Calu3 (cell line): ENCODE data around the gene VPS13C. TPM values are rescaled to one million over a fixed set of nuclear protein-coding genes. Genes with fewer than 3 reads are reported as not detected.

ENCODE experiments used
- BruUV-seq: library from RNA; stranded (reverse); fragments of 400-500 nt; replicated peaks from 2 replicates; lab custom pipeline; 2021; lab: Mats Ljungman, UMichigan
- CTCF ChIA-PET: fragments of 300-600 bp; sonication (Branson Sonifier 250); formaldehyde crosslinking; loops from one replicate; lab custom pipeline; 2022; ENCODE audit warnings: antibody characterized with exemption; lab: Charles Lee
- DNase-seq: peaks from one replicate; pipeline ENCODE4 v3.0.0; 2022
- H3K27ac Mint-ChIP-seq: one replicate; pipeline ENCODE4 v1.8.0; 2022; ENCODE audit warnings: mixed read lengths; ENCODE audit not compliant: unreplicated experiment
- H3K27me3 Mint-ChIP-seq: one replicate; pipeline ENCODE4 v1.8.0; 2022; ENCODE audit warnings: mixed read lengths; ENCODE audit not compliant: unreplicated experiment
- H3K36me3 Mint-ChIP-seq: one replicate; pipeline ENCODE4 v1.8.0; 2022; ENCODE audit warnings: mild to moderate bottlenecking, moderate library complexity, mixed read lengths; ENCODE audit not compliant: insufficient read depth, unreplicated experiment
- H3K4me1 Mint-ChIP-seq: one replicate; pipeline ENCODE4 v1.8.0; 2022; ENCODE audit warnings: mild to moderate bottlenecking, low read depth, mixed read lengths; ENCODE audit not compliant: unreplicated experiment
- H3K4me3 Mint-ChIP-seq: one replicate; pipeline ENCODE4 v1.8.0; 2022; ENCODE audit warnings: mild to moderate bottlenecking, low read depth, moderate library complexity, mixed read lengths; ENCODE audit not compliant: unreplicated experiment
- H3K9me3 Mint-ChIP-seq: one replicate; pipeline ENCODE4 v1.8.0; 2022; ENCODE audit warnings: low read depth, mixed read lengths; ENCODE audit not compliant: unreplicated experiment
- CTCF ChIP-seq: fragments of 200-600 bp; IDR thresholded peaks from one replicate; pipeline ENCODE4 v1.8.0; 2022; ENCODE audit warnings: antibody characterized with exemption; ENCODE audit not compliant: unreplicated experiment
- intact Hi-C: fragments of 100-400 bp; cut with micrococcal nuclease; formaldehyde crosslinking; loops from one replicate; pipeline ENCODE4 v1.10.0; 2022; ENCODE audit not compliant: unreplicated experiment
- total RNA-seq: library from RNA; stranded (reverse); gene quantifications from 2 replicates; pipeline ENCODE4 v1.2.3, GENCODE V29; 2022

VPS13C gene
- total RNA-seq, 1 experiment from 2014 or later = 99.9 TPM

GRCh38 chr15:61983081-61983480, 77.2 kb downstream of the VPS13C start:
- DNase-seq = no peak
- Mint-ChIP-seq H3K4me3 (no peak overlapping the region), H3K27ac (no peak overlapping the region), H3K36me3 (peaks cover 34% of the 10 kb centered on the region), H3K4me1 (no peaks in the 10 kb centered on the region), H3K27me3 (no peaks in the 10 kb centered on the region), H3K9me3 (no peaks in the 10 kb centered on the region)
- BruUV-seq = no TSS peak
- TF ChIP-seq CTCF = no peak
- intact Hi-C loops = no loop called here
- CTCF ChIA-PET = no interaction called here

DNA sequence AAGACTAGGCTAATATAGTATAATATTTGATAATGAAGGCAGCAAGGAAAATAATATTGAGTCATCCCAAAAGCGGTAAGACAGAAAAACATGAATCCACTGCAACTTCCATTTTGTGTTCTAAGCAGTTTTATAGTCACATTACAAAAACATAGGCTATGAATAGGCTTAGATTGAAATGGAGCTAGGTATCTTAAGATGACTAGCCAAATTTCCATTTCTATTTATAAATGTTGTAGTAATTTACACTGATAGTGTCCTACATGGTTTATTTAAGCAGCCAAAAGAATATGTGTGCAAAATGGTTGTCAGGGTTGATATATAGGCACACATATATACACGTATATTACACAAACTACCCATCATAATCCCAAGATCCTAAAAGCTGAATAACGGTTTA, 82.0 kb downstream of the VPS13C start:
- H3K27ac Mint-ChIP-seq = no peak overlapping the region
- peaks cover 38% of the 10 kb centered on the region for H3K36me3 Mint-ChIP-seq
- TF ChIP-seq CTCF = no peak
- H3K9me3 Mint-ChIP-seq = no peaks in the 10 kb centered on the region
- BruUV-seq = no TSS peak
- no peaks in the 10 kb centered on the region for H3K27me3 Mint-ChIP-seq
- no peak for DNase-seq
- H3K4me1 Mint-ChIP-seq = no peaks in the 10 kb centered on the region
- CTCF ChIA-PET = no interaction called here
- H3K4me3 Mint-ChIP-seq = no peak overlapping the region
- intact Hi-C loops = no loop called here

GRCh38 chr15:61974759-61975158, 85.5 kb downstream of the VPS13C start:
- TF ChIP-seq CTCF = no peak
- BruUV-seq = no TSS peak
- intact Hi-C loops = no loop called here
- CTCF ChIA-PET = no interaction called here
- peaks cover 22% of the 10 kb centered on the region for H3K36me3 Mint-ChIP-seq
- H3K27me3 Mint-ChIP-seq = no peaks in the 10 kb centered on the region
- H3K27ac Mint-ChIP-seq = no peak overlapping the region
- DNase-seq = no peak
- H3K4me3 Mint-ChIP-seq = no peak overlapping the region
- H3K4me1 Mint-ChIP-seq = no peaks in the 10 kb centered on the region
- no peaks in the 10 kb centered on the region for H3K9me3 Mint-ChIP-seq

DNA sequence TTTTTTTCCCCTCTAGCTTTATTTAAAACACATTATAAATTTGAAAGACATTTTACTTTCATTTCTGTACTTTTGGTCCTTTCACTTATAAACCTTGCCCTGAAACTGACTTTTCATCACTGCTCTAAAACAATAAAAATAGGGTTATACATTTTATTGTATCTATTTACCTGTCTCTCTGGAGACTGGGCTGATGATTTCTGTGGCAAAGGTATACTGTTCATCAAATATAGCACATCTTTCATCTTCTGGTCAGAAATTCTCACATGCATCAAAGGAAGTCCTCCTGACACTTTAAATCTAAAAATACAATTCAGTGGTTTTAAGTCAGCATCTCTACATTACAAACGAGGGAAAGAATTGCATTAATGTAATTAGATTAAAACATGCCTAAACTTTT, 86.1 kb downstream of the VPS13C start:
- DNase-seq = no peak
- no peak overlapping the region for H3K27ac Mint-ChIP-seq
- H3K9me3 Mint-ChIP-seq = no peaks in the 10 kb centered on the region
- H3K4me3 Mint-ChIP-seq = no peak overlapping the region
- no TSS peak for BruUV-seq
- intact Hi-C loops = no loop called here
- no peak for TF ChIP-seq CTCF
- no peaks in the 10 kb centered on the region for H3K27me3 Mint-ChIP-seq
- H3K4me1 Mint-ChIP-seq = no peaks in the 10 kb centered on the region
- H3K36me3 Mint-ChIP-seq = peaks cover 16% of the 10 kb centered on the region
- CTCF ChIA-PET = no interaction called here
